ENCODE measurements around the gene ZNF91.
"Not testable (repeated sequence)": the region's sequence is repeated elsewhere in the genome, so short reads cannot be mapped to it uniquely, and the experiment has no call there.

ZNF91 gene

DNA sequence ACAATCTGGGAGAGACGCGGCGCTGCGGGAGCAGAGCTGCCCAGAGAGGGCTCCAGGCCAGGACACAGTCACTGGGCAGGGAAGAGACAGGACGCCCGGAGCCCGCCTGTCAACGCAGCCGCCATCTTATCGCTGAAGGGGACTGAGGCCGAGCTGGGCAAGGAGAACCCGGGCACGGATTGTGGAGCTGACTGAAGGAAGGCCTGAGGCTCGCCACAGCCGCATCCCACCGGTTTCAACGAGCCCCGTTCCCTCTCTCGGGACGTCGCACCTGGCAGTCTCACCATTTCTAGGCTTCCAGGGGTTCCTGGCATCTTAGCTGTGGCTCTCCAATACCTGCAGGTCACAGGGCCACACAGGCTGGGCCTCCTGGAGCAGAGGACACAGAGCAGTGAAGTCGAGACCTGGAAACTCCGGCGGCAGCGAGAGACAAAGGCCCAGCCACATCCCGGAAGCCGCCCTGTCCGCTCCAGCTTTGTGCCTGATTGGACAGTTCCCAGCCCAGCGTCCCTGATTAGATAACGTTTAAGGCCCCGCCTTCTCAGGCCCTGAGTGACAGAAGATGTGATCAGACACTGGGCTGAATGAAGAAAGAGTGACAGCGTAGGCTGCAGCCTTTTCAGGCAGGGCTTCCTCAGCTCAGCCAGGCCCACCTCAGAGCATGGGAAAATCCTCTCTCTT lies at the start of gene ZNF91:
Gene ZNF91, minus strand, starts transcription at position 431 of the 681 bp plus-strand sequence. Its CDS starts 117 bp downstream, at position 314.
- Histone ChIP-seq H3K36me3 (ENCODE audit: control insufficient read depth, insufficient read depth, low read length) (peaks cover 24% of the 10 kb centered on the region), H3K9me3 (ENCODE audit: control insufficient read depth, insufficient read depth, low read length) (no peaks in the 10 kb centered on the region), H3K4me1 (ENCODE audit: control insufficient read depth, insufficient read depth, low read length) (peaks cover 6% of the 10 kb centered on the region; the same call in 1 of the 2 replicates), H3K27ac (ENCODE audit: low read depth, low read length) (peak within 1 kb of the TSS; percentile 98), H3K9ac (ENCODE audit: low read depth, low read length) (peak within 1 kb of the TSS; percentile 96), H3K27me3 (ENCODE audit: control insufficient read depth, insufficient read depth, low read length) (no peaks in the 10 kb centered on the region), H3K4me3 (ENCODE audit: low read depth, low read length) (peak within 1 kb of the TSS; percentile 97)

DNA sequence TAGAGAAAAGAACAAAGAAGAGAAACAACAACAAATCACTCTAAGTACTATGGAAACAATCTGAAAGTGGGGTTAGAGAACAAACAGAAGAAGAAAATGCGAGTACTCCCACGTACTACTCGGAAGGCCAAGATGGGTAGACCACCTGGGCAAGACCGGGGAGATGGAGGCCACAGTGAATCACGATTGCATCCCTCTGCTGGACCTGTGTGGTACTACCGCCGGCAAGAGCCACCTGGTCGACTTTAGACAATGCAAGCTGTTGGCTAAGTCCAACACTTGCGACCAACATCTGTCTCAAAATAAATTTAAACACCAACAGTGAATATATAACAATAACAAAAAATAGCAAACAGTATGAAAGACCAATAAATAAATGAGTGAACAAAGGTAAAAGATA lies 45.5 kb upstream of the ZNF91 start:
- no peak overlapping the region for H3K27ac ChIP-seq (ENCODE audit: low read depth, low read length)
- no peaks in the 10 kb centered on the region for H3K4me1 ChIP-seq (ENCODE audit: control insufficient read depth, insufficient read depth, low read length)
- H3K9me3 ChIP-seq (ENCODE audit: control insufficient read depth, insufficient read depth, low read length): peaks cover 90% of the 10 kb centered on the region
- H3K27me3 ChIP-seq (ENCODE audit: control insufficient read depth, insufficient read depth, low read length): no peaks in the 10 kb centered on the region
- no peak overlapping the region for H3K9ac ChIP-seq (ENCODE audit: low read depth, low read length)
- H3K36me3 ChIP-seq (ENCODE audit: control insufficient read depth, insufficient read depth, low read length): no peaks in the 10 kb centered on the region
- no peak overlapping the region for H3K4me3 ChIP-seq (ENCODE audit: low read depth, low read length)

DNA sequence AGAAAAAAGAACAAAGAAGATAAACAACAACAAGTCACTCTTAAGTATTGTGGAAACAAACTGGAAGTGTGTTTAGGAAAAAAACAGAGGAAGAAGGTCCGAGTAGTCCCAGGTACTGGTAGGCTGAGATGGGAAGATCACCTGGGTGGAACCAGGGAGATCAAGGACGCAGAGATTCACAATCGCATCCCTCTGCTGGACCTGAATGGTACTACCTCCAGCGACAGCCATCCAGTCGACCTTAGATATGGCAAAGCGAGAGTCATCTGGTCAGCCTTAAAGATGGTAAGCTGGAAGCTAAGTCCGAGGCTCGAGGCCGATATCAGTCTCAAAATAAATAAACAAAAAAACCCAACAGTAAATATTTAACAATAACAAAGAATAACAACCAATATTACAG lies 44.9 kb upstream of the ZNF91 start:
- Histone ChIP-seq H3K36me3 (ENCODE audit: control insufficient read depth, insufficient read depth, low read length) (no peaks in the 10 kb centered on the region), H3K4me3 (ENCODE audit: low read depth, low read length) (0 out of 2 replicates have a peak overlapping the region, but pooled peaks have one; percentile 2), H3K4me1 (ENCODE audit: control insufficient read depth, insufficient read depth, low read length) (no peaks in the 10 kb centered on the region), H3K27me3 (ENCODE audit: control insufficient read depth, insufficient read depth, low read length) (no peaks in the 10 kb centered on the region), H3K9me3 (ENCODE audit: control insufficient read depth, insufficient read depth, low read length) (peaks cover 85% of the 10 kb centered on the region), H3K27ac (ENCODE audit: low read depth, low read length) (no peak overlapping the region), H3K9ac (ENCODE audit: low read depth, low read length) (no peak overlapping the region)

DNA sequence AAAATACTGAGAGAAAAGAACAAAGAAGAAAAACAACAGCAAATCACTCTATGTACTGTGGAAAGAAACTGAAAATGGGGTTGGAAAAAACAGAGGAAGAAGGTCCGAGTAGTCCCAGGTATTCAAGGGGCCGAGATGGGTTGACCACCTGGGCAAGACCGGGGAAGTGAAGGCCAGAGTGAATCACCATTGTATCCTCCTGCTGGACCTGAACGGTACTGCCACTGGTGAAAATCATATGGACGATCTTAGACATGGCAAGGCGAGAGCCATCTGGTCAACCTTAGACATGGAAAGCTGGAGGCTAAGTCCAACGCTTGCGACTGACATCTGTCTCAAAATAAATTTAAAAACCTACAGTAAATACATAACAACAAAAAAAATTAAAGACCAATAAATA lies 44.4 kb upstream of the ZNF91 start:
- Histone ChIP-seq H3K4me1 (ENCODE audit: control insufficient read depth, insufficient read depth, low read length) (no peaks in the 10 kb centered on the region), H3K9ac (ENCODE audit: low read depth, low read length) (no peak overlapping the region), H3K36me3 (ENCODE audit: control insufficient read depth, insufficient read depth, low read length) (no peaks in the 10 kb centered on the region), H3K4me3 (ENCODE audit: low read depth, low read length) (no peak overlapping the region), H3K9me3 (ENCODE audit: control insufficient read depth, insufficient read depth, low read length) (peaks cover 80% of the 10 kb centered on the region), H3K27ac (ENCODE audit: low read depth, low read length) (no peak overlapping the region), H3K27me3 (ENCODE audit: control insufficient read depth, insufficient read depth, low read length) (no peaks in the 10 kb centered on the region)

DNA sequence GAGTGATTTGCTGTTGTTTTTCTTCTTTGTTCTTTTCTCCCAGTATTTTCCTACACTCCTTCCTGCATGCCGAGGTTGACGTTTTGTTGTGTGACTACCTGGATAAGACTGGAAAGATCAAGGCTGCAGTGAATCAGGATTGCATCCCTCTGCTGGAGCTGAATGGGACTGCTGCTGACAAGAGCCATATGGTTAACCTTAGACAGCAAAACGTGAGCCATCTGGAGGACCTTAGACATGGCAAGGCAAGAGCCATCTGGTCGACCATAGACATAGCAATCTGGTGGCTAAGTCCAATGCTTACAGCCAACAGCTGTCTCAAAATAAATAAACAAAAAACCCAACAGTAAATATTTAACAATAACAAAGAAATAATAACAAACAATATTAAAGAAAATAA lies 42.6 kb upstream of the ZNF91 start:
- no peaks in the 10 kb centered on the region for H3K36me3 ChIP-seq (ENCODE audit: control insufficient read depth, insufficient read depth, low read length)
- no peak overlapping the region for H3K9ac ChIP-seq (ENCODE audit: low read depth, low read length)
- H3K4me1 ChIP-seq (ENCODE audit: control insufficient read depth, insufficient read depth, low read length): no peaks in the 10 kb centered on the region
- peaks cover 68% of the 10 kb centered on the region for H3K9me3 ChIP-seq (ENCODE audit: control insufficient read depth, insufficient read depth, low read length)
- H3K4me3 ChIP-seq (ENCODE audit: low read depth, low read length): no peak overlapping the region
- no peak overlapping the region for H3K27ac ChIP-seq (ENCODE audit: low read depth, low read length)
- no peaks in the 10 kb centered on the region for H3K27me3 ChIP-seq (ENCODE audit: control insufficient read depth, insufficient read depth, low read length)

DNA sequence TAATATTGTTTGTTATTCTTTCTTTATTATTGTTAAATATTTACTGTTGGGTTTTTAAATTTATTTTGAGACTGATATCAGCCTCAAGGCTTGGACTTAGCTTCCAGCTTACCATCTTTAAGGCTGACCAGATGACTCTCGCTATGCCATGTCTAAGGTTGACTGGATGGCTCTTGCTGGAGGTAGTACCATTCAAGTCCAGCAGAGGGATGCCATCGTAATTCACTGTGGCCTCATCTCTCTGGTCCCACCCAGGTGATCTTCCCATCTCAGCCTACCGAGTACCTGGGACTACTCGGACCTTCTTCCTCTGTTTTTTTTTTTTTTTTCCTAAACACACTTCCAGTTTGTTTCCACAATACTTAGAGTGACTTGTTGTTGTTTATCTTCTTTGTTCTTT lies 41.7 kb upstream of the ZNF91 start:
- Histone ChIP-seq H3K27me3 (ENCODE audit: control insufficient read depth, insufficient read depth, low read length) (no peaks in the 10 kb centered on the region), H3K9ac (ENCODE audit: low read depth, low read length) (no peak overlapping the region), H3K36me3 (ENCODE audit: control insufficient read depth, insufficient read depth, low read length) (no peaks in the 10 kb centered on the region), H3K27ac (ENCODE audit: low read depth, low read length) (no peak overlapping the region), H3K4me3 (ENCODE audit: low read depth, low read length) (no peak overlapping the region), H3K9me3 (ENCODE audit: control insufficient read depth, insufficient read depth, low read length) (peaks cover 58% of the 10 kb centered on the region), H3K4me1 (ENCODE audit: control insufficient read depth, insufficient read depth, low read length) (no peaks in the 10 kb centered on the region)

DNA sequence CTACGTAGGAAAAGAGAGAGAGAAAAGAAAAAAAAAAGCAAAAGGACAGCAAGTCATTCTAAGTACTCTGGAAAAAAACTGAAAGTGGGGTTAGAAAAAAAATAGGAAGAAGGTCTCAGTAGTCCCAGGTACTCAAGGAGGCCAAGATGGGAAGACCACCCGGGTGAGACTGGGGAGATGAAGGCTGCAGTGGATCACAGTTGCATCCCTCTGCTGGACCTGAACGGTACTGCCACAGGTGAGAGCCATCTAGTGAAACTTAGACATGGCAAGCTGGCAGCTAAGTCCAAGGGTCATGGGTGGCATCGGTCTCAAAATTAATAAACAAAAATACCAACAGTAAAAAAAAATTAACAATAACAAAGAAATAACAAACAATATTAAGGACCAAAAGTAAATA lies 41.0 kb upstream of the ZNF91 start:
- Histone ChIP-seq H3K36me3 (ENCODE audit: control insufficient read depth, insufficient read depth, low read length) (no peaks in the 10 kb centered on the region), H3K9ac (ENCODE audit: low read depth, low read length) (no peak overlapping the region), H3K27me3 (ENCODE audit: control insufficient read depth, insufficient read depth, low read length) (no peaks in the 10 kb centered on the region), H3K4me1 (ENCODE audit: control insufficient read depth, insufficient read depth, low read length) (no peaks in the 10 kb centered on the region), H3K4me3 (ENCODE audit: low read depth, low read length) (no peak overlapping the region), H3K9me3 (ENCODE audit: control insufficient read depth, insufficient read depth, low read length) (peaks cover 52% of the 10 kb centered on the region), H3K27ac (ENCODE audit: low read depth, low read length) (no peak overlapping the region)

DNA sequence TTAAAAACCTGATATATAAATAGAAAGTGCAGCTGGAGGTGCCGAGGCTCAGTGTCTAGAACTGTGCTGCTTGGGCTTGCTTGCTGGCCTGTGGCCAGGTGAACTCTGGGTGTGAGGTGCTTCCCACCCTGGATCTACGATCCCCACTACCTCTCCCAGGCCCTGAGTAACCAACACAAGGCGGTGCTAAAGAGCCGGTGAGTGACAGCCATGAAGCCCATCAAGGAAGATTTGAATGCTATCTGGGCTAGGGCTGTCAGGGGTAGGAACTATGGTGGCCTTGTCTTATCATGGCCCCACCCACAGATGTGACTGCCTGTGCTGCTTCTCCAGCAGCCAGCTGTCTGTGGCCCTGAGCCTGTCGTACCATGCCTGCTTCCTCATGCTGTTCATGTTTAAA lies 25.6 kb upstream of the ZNF91 start:
- no peaks in the 10 kb centered on the region for H3K27me3 ChIP-seq (ENCODE audit: control insufficient read depth, insufficient read depth, low read length)
- no peaks in the 10 kb centered on the region for H3K36me3 ChIP-seq (ENCODE audit: control insufficient read depth, insufficient read depth, low read length)
- H3K9ac ChIP-seq (ENCODE audit: low read depth, low read length): no peak overlapping the region
- peaks cover 23% of the 10 kb centered on the region for H3K9me3 ChIP-seq (ENCODE audit: control insufficient read depth, insufficient read depth, low read length)
- no peak overlapping the region for H3K27ac ChIP-seq (ENCODE audit: low read depth, low read length)
- H3K4me1 ChIP-seq (ENCODE audit: control insufficient read depth, insufficient read depth, low read length): no peaks in the 10 kb centered on the region
- H3K4me3 ChIP-seq (ENCODE audit: low read depth, low read length): no peak overlapping the region

DNA sequence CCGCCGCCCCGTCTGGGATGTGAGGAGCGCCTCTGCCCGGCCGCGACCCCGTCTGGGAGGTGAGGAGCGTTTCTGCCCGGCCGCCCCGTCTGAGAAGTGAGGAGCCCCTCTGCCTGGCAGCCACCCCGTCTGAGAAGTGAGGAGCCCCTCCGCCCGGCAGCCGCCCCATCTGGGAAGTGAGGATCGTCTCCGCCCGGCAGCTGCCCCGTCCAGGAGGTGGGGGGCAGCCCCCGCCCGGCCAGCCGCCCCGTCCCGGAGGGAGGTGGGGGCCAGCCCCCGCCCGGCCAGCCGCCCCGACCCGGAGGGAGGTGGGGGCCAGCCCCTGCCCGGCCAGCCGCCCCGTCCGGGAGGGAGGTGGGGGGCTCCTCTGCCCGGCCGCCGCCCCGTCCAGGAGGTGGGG lies 24.0 kb upstream of the ZNF91 start:
- H3K27me3 ChIP-seq (ENCODE audit: control insufficient read depth, insufficient read depth, low read length); H3K4me3 ChIP-seq (ENCODE audit: low read depth, low read length); H3K36me3 ChIP-seq (ENCODE audit: control insufficient read depth, insufficient read depth, low read length); H3K9ac ChIP-seq (ENCODE audit: low read depth, low read length); H3K27ac ChIP-seq (ENCODE audit: low read depth, low read length); H3K4me1 ChIP-seq (ENCODE audit: control insufficient read depth, insufficient read depth, low read length): not testable (repeated sequence)
- H3K9me3 ChIP-seq (ENCODE audit: control insufficient read depth, insufficient read depth, low read length): peaks cover 15% of the 10 kb centered on the region

DNA sequence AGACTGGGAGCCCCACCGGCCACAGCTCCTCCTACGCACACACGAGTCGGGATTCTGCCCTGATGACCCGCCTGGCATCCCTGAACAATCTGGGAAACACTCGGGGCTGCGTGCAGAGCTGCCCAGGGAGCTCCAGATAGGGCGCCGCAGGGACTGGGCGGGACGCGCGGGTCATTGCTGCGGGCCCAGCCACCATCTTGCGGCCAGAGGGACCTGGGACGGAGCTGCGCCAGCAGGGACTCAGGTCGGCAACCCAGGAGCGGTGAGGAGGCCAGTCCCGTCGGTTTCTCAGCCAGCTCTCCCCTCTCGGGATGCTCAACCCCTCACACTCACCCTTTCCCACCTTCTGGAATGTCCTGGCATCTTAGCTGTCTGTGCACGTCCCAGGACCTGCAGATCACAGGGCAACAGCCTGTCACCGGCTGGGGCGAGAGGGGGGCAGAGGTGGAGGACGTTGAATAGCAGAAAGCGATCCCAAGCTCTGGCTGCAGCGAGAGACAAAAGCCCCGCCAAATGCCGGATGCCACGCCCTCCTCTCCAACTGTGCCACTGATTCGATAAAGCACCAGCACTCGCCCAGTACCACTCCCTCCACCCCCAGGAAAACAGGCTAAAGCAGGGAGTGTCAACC lies 20.4 kb upstream of the ZNF91 start:
- Histone ChIP-seq H3K27ac (ENCODE audit: low read depth, low read length) (peak overlapping the region; percentile 94), H3K9ac (ENCODE audit: low read depth, low read length) (peak overlapping the region; percentile 85), H3K4me3 (ENCODE audit: low read depth, low read length) (peak overlapping the region; percentile 81)

DNA sequence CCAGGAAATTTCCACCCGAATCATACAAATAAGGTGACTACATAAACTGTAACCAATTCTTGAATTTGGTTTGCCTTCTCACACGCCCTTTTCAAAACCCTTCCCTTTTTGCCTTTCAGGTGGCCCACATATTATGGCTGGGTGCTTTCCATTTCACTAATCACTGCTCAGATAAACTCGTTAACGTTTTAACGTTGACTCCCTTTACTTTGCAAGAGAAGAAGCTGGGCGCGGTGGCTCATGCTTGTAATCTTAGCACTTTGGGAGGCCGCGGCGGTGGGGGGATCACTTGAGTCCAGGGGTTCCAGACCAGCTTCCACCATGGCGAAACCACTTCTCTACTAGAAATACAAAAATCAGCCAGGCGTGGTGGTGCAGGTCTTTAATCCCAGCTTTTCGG lies 19.8 kb upstream of the ZNF91 start:
- H3K27me3 ChIP-seq (ENCODE audit: control insufficient read depth, insufficient read depth, low read length): no peaks in the 10 kb centered on the region
- H3K36me3 ChIP-seq (ENCODE audit: control insufficient read depth, insufficient read depth, low read length): no peaks in the 10 kb centered on the region
- H3K9me3 ChIP-seq (ENCODE audit: control insufficient read depth, insufficient read depth, low read length): peaks cover 8% of the 10 kb centered on the region; the same call in 1 of the 2 replicates
- H3K27ac ChIP-seq (ENCODE audit: low read depth, low read length): peak overlapping the region; percentile 94
- peak overlapping the region; percentile 81 for H3K4me3 ChIP-seq (ENCODE audit: low read depth, low read length)
- H3K9ac ChIP-seq (ENCODE audit: low read depth, low read length): peak overlapping the region; percentile 85
- H3K4me1 ChIP-seq (ENCODE audit: control insufficient read depth, insufficient read depth, low read length): peaks cover 4% of the 10 kb centered on the region; the same call in 1 of the 2 replicates

More for the DNA sequence above, 20.4 kb upstream of the ZNF91 start:
- Histone ChIP-seq H3K27me3 (ENCODE audit: control insufficient read depth, insufficient read depth, low read length) (no peaks in the 10 kb centered on the region), H3K36me3 (ENCODE audit: control insufficient read depth, insufficient read depth, low read length) (no peaks in the 10 kb centered on the region), H3K9me3 (ENCODE audit: control insufficient read depth, insufficient read depth, low read length) (peaks cover 8% of the 10 kb centered on the region; the same call in 1 of the 2 replicates), H3K4me1 (ENCODE audit: control insufficient read depth, insufficient read depth, low read length) (peaks cover 4% of the 10 kb centered on the region; the same call in 1 of the 2 replicates)

Data from HUES48 (cell line).